ENCODE data around the gene RASSF7.

The RASSF7 gene

DNA sequence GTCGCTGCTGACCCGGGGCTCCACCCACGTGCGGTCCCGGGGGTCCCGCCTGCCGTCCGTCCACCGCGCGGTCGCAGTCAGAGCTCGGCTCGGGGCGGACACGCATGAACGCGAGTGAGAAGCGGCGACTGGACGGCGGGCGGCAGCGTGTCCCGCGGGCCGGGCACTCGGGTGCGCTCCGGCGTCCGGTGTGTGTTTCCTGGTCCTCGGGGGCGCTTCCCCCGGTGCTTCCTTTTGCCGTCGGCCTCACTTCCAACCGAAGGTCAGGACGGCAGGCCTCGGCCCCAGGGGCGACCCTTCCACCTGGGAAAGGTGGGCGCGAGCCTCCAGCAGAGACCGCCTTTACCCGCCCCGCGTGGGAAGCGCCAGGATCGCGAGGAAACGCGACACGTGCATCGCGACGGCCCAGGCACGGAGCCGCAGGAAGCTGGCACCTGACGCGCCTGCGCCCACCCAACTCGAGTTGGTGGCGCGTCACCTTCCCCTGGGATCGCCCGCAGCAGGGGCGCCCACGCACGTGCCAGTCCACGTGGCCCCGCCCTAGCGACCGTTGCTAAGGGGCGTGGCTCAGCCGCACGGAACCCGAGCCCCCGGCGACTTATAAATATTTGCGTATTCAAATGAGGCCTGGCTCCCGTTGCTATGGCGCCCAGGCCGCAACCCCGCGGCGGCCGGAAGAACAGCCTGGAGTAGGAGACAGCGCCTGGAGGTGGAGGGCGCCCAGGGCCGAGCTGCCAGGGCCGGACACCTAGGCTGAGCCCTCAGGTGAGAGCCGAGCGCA, 23.7 kb upstream of the RASSF7 start, which contains the start of gene LRRC56:
TSS of gene LRRC56 (plus strand) at position 687 of the 781 bp plus-strand sequence. CDS start 3,158 bp downstream, outside the sequence.
- Histone ChIP-seq H3K27me3 (peaks cover 64% of the 10 kb centered on the region), H3K9me3 (no peaks in the 10 kb centered on the region), H3K27ac (no peak within 1 kb of the TSS), H3K4me1 (ENCODE audit: control insufficient read depth in 1 of 2, insufficient read depth in 1 of 2, low read depth in 1 of 2, low read length in 1 of 2) (peaks cover 30 to 31% of the 10 kb centered on the region in 2 experiments), H3K36me3 (peaks cover 13% of the 10 kb centered on the region), H3K4me3 (ENCODE audit: low read depth in 1 of 2, low read length in 1 of 2) (peak within 1 kb of the TSS; percentile 71 to 87)
- no peak for TF ChIP-seq CTCF (IDR thresholded peaks at IDR 0.05)

- no peak for TF ChIP-seq CTCF (IDR thresholded peaks at IDR 0.05)
Observed at GRCh38 chr11:537622-538430, 22.9 kb upstream of the RASSF7 start.

DNA sequence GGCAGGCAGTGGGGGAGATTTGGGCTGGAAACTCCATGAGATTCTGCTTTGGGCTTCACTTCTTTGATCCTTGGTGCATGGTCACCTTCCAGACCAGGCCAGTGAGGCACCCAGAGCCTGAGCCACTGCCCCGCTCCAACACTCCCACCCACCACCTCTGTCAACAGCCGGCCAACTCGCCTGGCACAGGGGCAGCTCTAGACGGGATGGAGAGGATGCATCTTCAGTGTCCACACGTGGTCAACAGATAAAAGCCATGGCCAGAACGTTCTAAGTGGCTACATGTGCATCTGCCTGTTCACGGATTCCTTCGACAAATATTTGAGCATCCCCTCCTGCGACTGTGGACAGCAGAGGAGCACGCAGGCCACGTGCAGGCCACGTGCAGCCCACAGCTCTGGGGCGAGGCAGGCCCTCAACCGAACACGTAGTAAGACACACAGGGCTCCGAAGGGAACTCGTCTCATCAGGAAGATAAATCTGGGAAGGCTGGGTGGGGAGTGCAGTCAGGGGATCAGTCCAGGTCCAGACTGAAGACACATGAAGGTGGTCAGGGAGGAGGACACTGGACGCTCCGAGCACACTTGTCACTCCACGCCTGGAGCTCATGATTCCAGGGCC, 22.2 kb upstream of the RASSF7 start:
- peaks cover 64% of the 10 kb centered on the region for H3K27me3 ChIP-seq
- no peak for TF ChIP-seq CTCF (IDR thresholded peaks at IDR 0.05)
- peaks cover 30 to 31% of the 10 kb centered on the region in 2 experiments for H3K4me1 ChIP-seq (ENCODE audit: control insufficient read depth in 1 of 2, insufficient read depth in 1 of 2, low read depth in 1 of 2, low read length in 1 of 2)
- no peaks in the 10 kb centered on the region for H3K36me3 ChIP-seq
- H3K27ac ChIP-seq: no peak overlapping the region
- H3K9me3 ChIP-seq: no peaks in the 10 kb centered on the region
- no peak overlapping the region for H3K4me3 ChIP-seq (ENCODE audit: low read depth in 1 of 2, low read length in 1 of 2)

More at GRCh38 chr11:537622-538430, 22.9 kb upstream of the RASSF7 start:
- peak overlapping the region; percentile 71 to 87 for H3K4me3 ChIP-seq (ENCODE audit: low read depth in 1 of 2, low read length in 1 of 2)
- peaks cover 30 to 31% of the 10 kb centered on the region in 2 experiments for H3K4me1 ChIP-seq (ENCODE audit: control insufficient read depth in 1 of 2, insufficient read depth in 1 of 2, low read depth in 1 of 2, low read length in 1 of 2)
- peaks cover 5% of the 10 kb centered on the region for H3K36me3 ChIP-seq
- H3K27me3 ChIP-seq: peaks cover 64% of the 10 kb centered on the region
- H3K27ac ChIP-seq: no peak overlapping the region
- no peaks in the 10 kb centered on the region for H3K9me3 ChIP-seq

DNA sequence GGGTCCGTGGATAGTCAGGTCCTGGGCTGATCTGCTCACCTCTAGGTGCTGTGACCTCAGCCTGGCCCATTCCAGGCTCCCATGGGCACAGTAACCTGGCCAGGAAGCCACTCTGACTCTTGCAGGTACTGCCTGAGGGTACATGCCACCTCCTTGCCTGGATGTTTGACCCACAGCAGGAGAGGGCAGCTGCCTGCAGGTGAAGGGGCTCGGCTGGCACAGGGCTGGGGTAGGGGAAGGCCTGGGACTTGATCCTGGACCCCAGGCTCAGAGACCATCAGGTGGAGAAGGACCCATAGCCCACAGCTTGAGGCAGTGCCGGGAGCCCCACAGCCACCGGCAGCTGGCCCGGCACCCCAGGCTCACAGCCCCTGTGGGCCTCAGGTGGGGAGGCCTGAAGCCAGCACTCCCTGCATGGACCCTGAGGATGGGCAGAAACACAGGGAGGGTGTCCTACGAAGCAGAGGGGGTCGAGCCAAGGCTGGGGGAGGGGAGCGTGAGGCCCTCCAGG, 20.7 kb upstream of the RASSF7 start:
- H3K4me3 ChIP-seq (ENCODE audit: low read depth in 1 of 2, low read length in 1 of 2): no peak overlapping the region
- H3K27me3 ChIP-seq: peaks cover 53% of the 10 kb centered on the region
- H3K9me3 ChIP-seq: no peaks in the 10 kb centered on the region
- peaks cover 22 to 24% of the 10 kb centered on the region in 2 experiments for H3K4me1 ChIP-seq (ENCODE audit: control insufficient read depth in 1 of 2, insufficient read depth in 1 of 2, low read depth in 1 of 2, low read length in 1 of 2)
- no peaks in the 10 kb centered on the region for H3K36me3 ChIP-seq
- H3K27ac ChIP-seq: no peak overlapping the region
- TF ChIP-seq CTCF (IDR thresholded peaks at IDR 0.05): no peak
